ENCODE measurements around the gene PDE7B.

The PDE7B gene

DNA sequence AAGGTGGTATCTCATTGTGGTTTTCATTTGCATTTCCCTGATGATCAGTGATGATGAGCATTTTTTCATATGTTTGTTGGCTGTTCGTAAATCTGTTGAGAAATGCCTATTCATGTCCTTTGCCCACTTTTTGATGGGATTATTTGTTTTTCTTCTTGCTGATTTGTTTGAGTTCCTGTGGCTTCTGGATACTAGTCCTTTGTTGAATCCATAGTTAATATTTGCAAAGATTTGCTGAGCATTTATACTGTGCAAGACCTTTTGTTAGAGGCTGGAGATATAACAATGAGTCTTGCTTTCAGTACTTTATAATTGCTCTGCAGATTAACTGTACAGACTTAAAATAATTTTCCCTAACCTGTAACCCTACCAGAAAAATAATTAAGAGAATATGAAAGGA lies 35.6 kb downstream of the PDE7B start:
- DNase-seq (ENCODE audit: low read depth in 2 of 2) = no peak

DNA sequence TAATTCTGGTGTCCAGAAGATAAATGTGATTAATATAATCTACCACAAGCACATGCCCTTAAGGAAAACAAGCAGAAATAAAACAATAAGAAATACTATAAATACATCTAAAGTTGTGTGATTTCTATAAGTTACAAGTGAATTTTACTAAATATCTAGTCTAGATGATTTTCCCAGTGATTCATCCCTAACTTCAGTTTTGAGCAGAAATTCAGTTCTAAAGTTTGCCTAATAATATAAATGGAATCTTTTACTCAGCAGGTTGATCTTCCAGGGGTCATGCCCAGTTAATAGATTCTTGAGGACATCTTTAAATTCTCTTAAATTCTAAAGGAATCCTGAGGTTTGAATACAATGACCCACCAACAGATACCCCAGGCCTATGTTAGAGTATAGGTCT lies 37.3 kb downstream of the PDE7B start:
- no peak for DNase-seq (ENCODE audit: low read depth in 2 of 2)

DNA sequence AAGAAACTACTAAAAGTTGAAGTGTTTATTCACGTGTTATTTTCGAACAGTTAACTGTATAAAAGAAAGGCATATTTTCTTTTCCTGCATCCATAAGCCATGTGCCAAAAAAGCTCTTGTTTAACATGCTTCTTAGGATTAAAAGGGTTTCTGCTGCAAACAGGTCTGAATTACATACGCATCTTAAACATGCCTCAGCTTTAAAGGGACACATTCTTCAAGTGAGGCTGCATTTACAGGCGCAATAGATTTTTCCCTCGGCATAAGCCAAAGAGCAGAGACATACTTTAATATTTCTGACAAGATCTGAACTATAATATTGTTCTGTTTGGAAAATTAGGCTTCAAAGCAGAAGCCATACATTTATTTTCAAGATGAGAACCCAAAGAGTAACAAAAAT lies 39.4 kb downstream of the PDE7B start:
- no peak for DNase-seq (ENCODE audit: low read depth in 2 of 2)

DNA sequence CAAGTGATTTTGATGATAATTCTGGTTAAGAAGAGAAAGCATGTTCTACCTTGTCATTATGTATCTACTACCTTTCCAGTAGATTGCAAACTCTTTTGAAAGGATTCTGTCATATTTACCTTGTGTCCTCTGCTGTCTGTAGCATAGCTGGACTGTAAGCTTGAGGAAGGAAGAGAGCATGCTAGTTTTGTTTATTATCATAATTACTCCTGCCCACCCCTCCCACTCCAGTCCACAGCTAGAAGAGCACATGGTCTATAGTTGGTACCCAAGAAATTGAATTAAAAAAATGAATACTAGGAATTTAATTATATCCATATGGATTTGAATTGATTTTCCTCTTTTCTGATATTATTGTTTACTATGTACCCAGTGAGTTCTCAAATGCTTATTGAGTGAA lies 40.2 kb downstream of the PDE7B start:
- no peak for DNase-seq (ENCODE audit: low read depth in 2 of 2)

DNA sequence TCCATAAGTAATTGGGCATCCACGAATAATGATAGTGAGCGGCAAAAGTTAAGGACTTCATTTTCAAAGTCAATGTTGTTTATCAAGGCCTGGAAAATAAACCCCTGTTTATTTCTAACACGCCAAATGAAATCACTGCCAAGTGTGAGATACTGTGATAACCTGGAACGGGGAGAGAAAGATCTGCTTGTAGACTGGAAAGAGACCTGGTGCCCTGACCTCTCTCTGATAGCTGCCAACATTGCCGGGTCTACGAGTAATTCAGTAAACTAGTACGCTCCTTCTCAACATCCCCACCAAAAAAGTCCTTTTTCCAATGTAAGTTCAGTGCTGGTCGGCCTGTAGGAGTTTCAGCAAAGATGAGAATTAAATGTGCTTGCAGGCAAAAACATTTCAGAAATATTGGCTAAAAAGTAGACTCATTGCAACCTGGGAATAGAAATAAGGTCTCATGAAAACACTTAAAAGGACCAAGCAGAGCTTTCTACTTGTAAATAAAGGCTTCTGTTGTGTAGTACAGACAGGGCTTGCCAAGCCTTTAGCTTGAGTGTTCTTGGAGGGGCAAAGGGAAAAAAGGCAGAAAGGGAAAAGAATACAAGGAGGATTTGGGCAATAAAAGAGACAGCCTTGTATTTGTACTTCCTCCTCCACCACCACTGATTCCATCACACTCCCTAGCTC lies 43.9 kb downstream of the PDE7B start:
- DNase-seq (ENCODE audit: low read depth in 2 of 2) = no peak

DNA sequence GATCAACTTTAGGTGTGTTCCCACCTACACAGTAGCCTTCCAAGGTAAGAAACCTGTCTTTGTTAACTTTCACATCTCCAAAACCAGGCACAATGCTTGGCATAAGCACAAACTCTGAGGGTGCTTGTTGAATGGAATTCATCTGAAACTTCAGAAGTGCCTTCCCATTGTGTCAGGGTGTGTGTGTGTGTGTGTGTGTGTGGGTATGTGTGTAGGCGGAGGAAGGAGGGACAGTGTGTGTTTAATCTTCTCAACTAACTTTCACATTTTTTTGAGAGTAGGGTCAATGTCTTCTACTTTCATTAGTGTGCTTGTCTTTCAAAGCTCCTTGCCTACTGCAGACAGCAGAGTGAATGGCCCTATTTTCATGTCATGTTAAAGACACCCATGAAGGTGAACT lies 45.6 kb downstream of the PDE7B start:
- DNase-seq (ENCODE audit: low read depth in 2 of 2) = no peak

DNA sequence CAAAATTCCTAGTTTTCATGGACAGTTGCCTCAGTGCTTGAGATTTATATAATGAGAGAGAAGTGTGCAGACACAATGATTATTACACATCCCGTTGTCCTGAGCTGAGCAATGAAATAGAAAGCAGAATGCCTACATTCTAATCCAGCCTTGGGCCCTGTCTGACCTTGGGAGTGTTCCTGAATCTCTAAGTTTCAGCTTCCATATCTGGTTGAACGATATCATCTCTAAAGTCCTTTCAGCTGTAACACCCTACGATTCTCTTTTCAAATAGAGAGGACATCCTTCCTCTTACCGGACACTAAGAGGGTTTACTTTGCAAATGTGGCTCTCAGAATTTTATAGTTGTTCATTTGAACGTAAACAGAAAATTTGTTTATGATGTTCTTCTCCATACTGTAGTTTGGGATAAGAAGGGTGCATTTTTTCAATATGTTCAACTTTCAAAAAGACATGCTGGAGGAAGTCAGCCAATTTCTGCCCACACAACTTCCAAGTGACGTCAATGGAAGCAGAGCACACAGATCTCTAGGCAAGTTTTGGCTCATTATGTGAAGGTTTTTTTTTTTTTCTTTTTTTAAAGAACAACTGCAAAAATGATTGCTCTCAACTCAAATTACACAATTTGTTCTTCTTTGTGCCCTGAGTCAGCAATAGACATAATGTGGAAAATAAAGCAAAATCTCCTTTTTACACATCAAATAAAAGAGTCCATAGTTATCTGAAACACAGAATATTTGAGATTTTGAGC lies 50.4 kb downstream of the PDE7B start:
- DNase-seq (ENCODE audit: low read depth in 2 of 2) = no peak

DNA sequence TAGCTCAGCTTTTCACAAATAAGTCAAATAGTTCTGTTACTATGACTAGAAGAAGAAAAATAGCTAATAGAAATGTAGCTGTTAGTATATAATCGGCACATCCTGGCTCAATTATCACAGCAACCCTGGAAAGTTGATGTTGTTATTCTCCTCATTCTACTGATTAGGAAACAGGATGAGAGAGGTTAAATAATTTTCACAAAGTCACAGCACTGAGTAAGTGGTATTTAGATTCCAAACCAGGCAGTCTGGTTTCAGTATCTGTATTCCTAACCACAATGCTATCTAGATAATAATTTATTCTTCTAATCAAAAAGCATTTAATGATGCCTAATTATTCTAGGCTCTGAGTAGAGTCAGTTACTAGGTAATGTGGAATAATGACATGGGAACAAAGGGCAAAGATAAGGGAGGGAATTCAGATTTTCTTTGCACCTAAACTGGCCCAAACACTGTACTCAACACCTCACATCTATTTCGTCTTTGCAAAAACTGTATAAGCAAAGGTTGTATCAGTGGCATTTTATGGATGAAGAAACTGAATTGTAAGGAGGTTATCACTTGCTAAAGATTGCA lies 51.3 kb downstream of the PDE7B start:
- no peak for DNase-seq (ENCODE audit: low read depth in 2 of 2)

DNA sequence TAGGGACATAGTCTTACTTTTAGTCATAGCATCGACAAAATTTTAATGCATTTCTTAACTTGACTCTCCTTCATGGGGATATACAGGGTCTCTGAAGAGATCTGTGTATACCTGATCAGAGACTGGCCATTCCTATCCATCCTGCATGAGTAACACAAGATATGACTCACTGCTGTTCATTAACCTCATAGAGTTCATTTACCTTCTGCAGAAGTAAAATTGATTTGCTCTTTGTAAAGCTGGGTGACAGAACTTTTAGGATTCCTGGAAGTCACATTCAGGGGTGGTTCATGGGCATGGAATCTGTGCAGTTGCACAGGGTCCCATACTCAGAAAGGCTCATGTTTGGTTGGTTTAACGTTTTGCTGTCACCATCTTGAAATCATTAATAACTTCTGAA lies 53.2 kb downstream of the PDE7B start:
- no peak for DNase-seq (ENCODE audit: low read depth in 2 of 2)

DNA sequence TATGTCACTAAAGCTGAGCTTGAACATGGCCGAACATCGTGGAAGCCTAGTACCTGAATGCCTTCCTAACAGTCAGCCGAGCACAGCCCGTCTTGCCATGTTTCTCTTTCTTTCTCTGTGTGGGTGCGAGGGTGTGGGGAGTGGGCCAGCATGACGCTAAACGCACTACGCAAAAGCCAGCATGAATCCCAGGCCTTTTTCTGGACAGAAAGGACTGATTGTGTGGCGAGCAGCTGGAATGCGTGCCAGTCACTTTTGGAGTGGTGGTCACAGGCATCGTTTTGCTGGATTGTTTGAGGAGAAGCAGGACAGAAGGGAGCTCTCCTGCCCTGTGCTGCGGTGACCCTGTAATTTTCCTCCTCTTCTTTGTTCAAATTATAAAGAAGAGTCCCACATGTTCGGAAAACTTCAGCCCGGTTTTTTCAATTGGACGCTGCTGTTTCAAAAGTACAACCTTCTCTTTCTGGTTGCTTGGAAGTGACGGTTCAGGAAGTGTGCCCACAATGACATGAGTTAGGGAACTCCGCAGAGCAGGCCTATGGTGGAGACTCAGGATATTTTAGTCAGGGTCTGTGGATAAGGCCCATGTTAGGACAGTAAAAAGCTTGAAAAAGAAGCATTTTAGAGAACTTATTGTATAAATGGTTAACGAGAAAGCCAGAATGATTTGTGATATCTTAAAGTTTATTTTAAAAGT lies 54.3 kb downstream of the PDE7B start:
- no peak for DNase-seq (ENCODE audit: low read depth in 2 of 2)

DNA sequence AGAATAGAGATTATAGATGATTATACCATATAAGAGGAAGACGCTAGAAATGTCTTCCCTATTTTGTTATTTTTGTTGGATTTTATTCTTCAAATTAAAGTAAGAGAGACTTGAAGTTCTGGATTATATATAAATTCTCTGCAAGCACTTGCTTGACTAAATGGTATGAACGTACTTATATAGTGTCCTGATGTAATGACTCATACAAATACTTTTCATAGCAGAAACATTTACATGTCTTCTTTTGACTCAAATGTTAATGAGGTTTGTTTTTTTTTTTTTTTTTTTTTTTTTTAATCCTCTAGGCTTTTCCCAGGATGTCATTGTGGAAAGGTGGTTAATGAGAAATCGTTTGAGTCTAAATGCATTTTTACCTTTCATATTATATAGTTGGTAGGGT lies 55.0 kb downstream of the PDE7B start:
- no peak for DNase-seq (ENCODE audit: low read depth in 2 of 2)

DNA sequence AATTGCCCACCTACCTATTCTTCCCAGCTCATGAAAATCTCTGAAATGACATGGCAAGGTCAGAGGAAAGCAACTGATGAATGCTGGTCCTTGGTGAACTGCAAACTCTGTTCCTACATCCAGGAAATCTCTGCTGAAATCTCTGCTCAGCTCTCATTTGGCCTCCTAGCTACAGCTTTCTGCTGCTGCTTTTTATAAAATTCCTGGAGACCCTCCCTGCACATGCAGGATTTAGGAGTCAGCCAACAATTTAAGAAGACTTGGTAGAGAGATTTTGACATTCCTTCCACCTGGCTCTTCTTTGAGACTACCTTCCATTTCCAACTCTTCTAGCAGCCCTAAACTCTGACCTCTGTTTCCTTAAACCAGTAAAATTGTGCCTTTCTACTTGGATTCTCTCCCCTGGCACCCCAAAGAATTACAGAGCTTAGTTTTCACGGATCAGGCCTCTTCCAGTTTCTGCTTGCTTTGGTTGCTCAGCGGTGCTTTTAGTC lies 55.5 kb downstream of the PDE7B start:
- no peak for DNase-seq (ENCODE audit: low read depth in 2 of 2)

DNA sequence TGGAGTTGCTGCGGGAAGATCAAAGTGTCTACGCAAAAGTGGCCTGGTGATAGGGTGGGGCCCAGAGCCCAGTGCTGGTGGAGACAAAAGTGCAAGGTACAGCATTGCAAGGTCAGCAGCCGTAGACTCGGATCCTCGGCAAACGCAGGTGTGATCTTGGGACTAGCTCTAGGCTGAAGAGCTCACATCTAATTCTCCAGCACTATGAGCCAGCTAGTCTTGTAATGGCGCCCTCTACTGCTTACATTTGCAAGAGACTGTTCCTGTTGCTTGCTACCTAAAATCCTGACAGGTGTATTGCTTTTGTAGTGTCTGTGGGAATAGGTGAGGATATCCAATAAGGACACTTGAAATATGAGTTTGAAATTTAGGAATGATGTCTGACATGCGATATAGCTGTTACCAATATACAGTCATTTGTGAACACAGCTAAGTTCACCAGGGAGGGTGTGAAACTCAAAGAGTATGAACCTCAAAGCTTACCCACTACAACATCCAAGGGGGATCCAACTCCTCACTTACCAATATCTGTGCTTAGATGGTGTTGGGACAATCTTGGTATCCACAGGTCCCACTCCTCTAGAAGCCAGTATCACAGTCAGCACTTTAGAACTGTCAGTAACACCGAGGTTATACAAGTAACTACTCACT lies 58.4 kb downstream of the PDE7B start:
- DNase-seq (ENCODE audit: low read depth in 2 of 2) = peak; percentile 15 to 16

DNA sequence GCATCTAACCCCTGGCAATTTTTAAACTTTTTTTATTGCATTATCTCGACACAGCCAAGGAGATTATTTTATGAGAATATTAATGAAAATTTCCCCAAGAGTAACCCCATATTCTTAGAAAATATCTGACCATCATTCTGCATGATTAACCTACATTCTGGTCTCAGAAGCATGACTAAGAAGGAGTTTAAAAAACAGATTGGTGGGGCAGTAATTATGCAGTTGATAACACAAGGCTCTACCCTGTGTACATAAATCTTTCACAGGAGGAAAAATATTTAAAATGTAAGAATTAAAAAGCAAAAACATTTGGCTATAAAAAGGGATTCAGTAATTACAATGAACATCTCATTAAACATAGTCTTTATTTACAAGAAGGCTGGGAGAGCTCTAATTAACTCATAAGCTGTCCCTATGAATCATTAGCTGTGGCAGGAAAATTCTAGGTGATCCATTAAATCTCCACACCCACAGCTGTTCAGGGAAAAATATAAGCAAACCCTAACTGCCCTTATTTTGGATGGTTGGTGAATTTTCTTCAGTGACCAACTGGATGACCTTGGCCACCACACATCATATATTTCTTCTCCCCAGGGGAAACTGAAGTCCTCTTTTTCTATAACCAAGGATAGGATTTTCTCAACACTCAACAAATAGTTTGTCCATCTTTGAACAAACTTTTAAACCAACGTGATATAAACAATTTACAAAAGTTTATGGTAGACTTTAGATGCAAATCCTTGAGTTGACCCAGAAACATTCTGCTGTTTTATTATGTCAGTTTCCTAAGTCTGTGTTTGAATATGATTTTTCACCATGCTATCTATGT lies 59.5 kb downstream of the PDE7B start:
- no peak for DNase-seq (ENCODE audit: low read depth in 2 of 2)

DNA sequence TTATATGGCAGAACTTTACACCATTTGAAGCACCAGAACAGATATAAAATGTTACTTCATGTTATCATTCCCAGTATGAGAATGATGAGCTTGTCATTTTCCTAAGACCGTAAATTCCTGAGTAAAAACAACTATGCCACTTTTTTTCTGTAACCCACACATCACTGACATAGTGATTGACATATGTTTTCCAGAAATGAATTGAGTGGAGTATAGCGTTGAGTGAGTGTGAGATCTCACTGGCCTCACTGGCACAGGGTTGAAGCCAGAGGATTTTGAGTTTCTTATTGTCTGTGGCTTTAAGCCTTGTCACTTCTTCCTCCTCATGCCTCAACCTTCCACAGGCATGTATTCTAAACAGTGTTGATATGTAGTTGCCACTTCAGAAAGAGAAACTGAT lies 62.3 kb downstream of the PDE7B start:
- DNase-seq (ENCODE audit: low read depth in 2 of 2) = no peak

DNA sequence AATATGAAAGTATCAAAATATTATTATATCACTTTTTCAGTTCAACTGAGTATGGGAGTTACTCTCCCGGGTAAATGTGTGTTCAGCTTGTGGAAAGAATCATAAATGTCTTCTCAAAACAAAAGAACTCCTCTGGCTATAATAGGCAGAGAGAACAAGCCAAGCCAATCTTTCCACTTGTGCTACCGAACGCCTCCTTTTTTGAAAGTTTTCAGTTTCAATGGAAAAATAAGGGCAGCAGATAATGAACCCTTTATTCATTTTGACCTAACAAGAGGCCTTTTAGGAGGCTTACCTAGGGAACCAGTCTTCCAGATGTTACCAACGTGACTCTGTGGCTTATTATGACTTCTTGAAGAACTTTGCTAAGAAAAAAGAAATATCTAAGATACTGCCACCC lies 67.5 kb downstream of the PDE7B start:
- DNase-seq (ENCODE audit: low read depth in 2 of 2) = no peak

DNA sequence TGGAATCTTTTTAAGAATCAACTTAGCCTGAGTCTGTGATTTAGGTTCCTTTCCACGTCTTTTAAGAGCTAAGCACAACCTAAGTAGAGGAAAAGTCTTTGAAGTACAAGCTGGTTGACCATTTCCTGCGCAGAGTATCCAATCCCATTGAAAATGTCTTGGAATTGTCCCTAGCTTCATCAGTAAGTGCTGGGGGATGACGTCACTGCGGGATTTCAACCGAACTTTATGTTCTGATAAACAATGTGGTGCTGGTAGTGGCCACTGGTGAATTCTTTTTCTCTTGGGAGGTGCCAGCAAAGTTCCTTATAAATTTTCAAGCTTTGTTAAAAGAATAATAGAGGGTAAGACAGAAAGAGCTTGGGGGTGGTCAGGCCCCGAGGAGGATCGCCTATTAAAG lies 69.2 kb downstream of the PDE7B start:
- DNase-seq (ENCODE audit: low read depth in 2 of 2) = no peak

DNA sequence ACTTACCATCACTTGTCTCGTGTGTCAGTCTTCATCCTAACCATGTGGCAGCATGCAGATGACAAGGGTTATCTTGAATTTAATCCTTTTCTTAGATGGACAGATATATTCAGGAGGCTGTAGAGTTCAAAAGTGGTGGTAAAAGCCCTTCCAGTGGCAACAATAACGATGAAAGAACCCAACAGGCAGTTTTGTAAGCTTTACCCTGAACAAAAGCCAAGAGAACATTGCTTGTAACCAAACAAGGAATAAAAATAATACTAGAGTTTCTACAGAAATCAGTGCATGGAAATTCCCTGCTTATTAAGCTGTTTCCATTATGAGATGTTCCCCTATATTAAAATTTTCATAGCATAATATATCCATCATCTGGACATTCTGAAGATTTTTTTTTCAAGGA lies 69.7 kb downstream of the PDE7B start:
- no peak for DNase-seq (ENCODE audit: low read depth in 2 of 2)

DNA sequence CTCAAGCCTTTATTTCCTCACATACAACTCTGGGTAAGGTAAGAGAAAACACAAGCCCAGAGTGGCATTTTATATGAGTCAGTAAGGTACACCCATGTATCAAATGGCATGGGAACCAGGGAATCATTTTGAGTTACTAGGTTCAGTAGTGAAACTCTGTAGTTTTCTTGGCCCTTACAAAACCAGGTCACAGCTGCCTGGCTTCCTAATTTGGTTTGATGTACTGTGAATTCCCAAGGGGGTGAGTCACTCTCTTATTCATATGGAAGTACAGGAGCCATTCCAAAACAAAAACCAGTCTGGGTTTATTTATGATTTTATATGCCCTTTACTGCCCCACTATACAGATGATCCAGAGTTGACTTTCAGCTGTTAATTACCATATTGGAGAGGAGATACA lies 70.7 kb downstream of the PDE7B start:
- no peak for DNase-seq (ENCODE audit: low read depth in 2 of 2)

DNA sequence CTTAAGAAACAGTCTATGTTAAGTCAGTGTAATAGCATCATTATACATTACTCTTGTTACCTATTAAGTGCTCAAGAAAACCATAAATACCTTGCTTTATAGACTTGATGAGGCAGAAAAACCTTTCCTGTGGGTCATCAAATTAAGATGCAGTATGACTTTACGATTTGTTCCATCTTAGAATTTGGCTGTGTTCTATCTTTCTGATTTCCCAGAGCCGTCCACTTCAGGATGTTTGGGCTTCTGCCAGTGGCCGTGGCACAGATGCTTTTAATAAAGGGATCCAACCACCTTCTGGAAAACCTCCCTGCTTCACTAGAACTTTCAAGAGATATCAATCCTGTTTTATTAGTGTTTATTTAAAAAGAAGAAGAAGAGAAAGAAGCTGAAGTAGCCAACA lies 71.2 kb downstream of the PDE7B start:
- DNase-seq (ENCODE audit: low read depth in 2 of 2) = no peak

DNA sequence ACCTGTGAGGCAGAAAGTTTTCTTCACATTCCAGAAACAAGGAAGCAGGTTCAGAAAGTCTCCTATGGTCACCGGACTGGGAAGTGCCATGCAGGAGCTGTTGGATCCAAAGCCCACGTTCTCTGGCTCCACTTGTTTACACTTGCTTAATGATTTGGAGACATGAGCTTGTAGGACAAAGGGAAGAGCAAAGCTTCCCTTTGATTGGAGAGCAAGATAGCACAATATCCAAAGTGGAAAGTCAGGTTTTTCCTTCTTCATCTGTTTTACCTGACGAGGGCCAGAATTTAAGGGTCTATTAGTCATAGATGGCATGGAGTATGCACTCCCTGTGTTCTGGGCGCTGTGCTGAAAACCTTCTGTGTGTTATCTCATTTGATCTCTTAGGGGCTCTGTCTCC lies 81.2 kb downstream of the PDE7B start:
- no peak for DNase-seq (ENCODE audit: low read depth in 2 of 2)

Measured in stimulated activated CD8-positive, alpha-beta memory T cell treated with anti-CD3 and anti-CD28 coated beads, Interleukin-2, amount 100 ng/mL, for 1 hour (primary cell).